A673 (cell line): Measurements from ENCODE around the gene TTLL7. TPM values are rescaled to one million over a fixed set of nuclear protein-coding genes. Genes with fewer than 3 reads are reported as not detected.

ENCODE experiments used
- BruUV-seq: library from RNA; stranded (reverse); fragments of 400-500 nt; replicated peaks from 2 replicates; lab custom pipeline; 2021; lab: Mats Ljungman, UMichigan
- CTCF ChIA-PET: fragments of 300-600 bp; sonication (Branson Sonifier 250); formaldehyde crosslinking; loops from one replicate; lab custom pipeline; 2022; ENCODE audit warnings: antibody characterized with exemption; lab: Charles Lee
- POLR2A ChIA-PET: fragments of 300-600 bp; sonication (Branson Sonifier 250); formaldehyde crosslinking; loops from one replicate; lab custom pipeline; 2022; ENCODE audit warnings: antibody characterized with exemption; ENCODE audit not compliant: low non-redundant PET; lab: Charles Lee
- DNase-seq: peaks from one replicate; pipeline ENCODE4 v3.0.0-alpha.2; 2015; ENCODE audit warnings: low spot score
- H3K27ac ChIP-seq: fragments of 200-600 bp; sonication (generic); 2 replicates; pipeline ENCODE4 v1.5.1; 2016; ENCODE audit warnings: mixed run types, low read depth, mild to moderate bottlenecking, mixed read lengths, antibody characterized with exemption, low read length; ENCODE audit not compliant: poor library complexity, severe bottlenecking
- H3K27me3 ChIP-seq: fragments of 200-600 bp; sonication (generic); replicated peaks from 2 replicates; pipeline ENCODE4 v1.6.1; 2017; ENCODE audit warnings: mixed run types, low read depth, mild to moderate bottlenecking, mixed read lengths, antibody characterized with exemption, low read length; ENCODE audit not compliant: insufficient read depth, poor library complexity
- H3K36me3 ChIP-seq: fragments of 200-600 bp; sonication (generic); 2 replicates; pipeline ENCODE4 v1.6.1; 2016; ENCODE audit warnings: mixed run types, mild to moderate bottlenecking, mixed read lengths, antibody characterized with exemption, low read length; ENCODE audit not compliant: insufficient read depth, poor library complexity, severe bottlenecking
- H3K4me1 ChIP-seq: fragments of 200-600 bp; sonication (generic); 2 replicates; pipeline ENCODE4 v1.6.1; 2017; ENCODE audit warnings: mixed run types, mild to moderate bottlenecking, mixed read lengths, antibody characterized with exemption, low read length; ENCODE audit not compliant: insufficient read depth, poor library complexity, severe bottlenecking
- H3K4me3 ChIP-seq: fragments of 200-600 bp; sonication (generic); 2 replicates; pipeline ENCODE4 v1.5.1; 2016; ENCODE audit warnings: low read depth, mixed run types, mild to moderate bottlenecking, mixed read lengths, low read length; ENCODE audit not compliant: poor library complexity, severe bottlenecking
- H3K9me3 ChIP-seq: fragments of 200-600 bp; sonication (generic); 2 replicates; pipeline ENCODE4 v1.6.1; 2016; ENCODE audit warnings: mixed run types, low read depth, mild to moderate bottlenecking, mixed read lengths, antibody characterized with exemption, low read length; ENCODE audit not compliant: poor library complexity, severe bottlenecking
- EZH2 ChIP-seq: fragments of 200-600 bp; sonication (generic); IDR thresholded peaks from 2 replicates; pipeline ENCODE4 v1.6.1; 2017; ENCODE audit warnings: borderline replicate concordance, low read depth, mild to moderate bottlenecking, mixed read lengths, antibody characterized with exemption, low read length; ENCODE audit not compliant: poor library complexity, severe bottlenecking
- intact Hi-C: fragments of 100-400 bp; cut with micrococcal nuclease; formaldehyde crosslinking; loops from one replicate; pipeline ENCODE4 v1.10.0; 2022; ENCODE audit not compliant: unreplicated experiment
- total RNA-seq: library from RNA; stranded (reverse); gene quantifications from 2 replicates; pipeline ENCODE4 v1.2.3, GENCODE V29; 2021
- TF ChIP-seq, protein P1 (sequence below): fragments of 300-800, 200-600 bp; sonication (generic); conservative IDR thresholded peaks from 2 replicates; pipeline ENCODE4 v1.5.1; 2017; ENCODE audit warnings: low read depth, mild to moderate bottlenecking, antibody characterized with exemption, low read length, moderate library complexity, mixed read lengths

TTLL7 gene
- total RNA-seq, 1 experiment from 2014 or later, result 34.2 TPM

DNA sequence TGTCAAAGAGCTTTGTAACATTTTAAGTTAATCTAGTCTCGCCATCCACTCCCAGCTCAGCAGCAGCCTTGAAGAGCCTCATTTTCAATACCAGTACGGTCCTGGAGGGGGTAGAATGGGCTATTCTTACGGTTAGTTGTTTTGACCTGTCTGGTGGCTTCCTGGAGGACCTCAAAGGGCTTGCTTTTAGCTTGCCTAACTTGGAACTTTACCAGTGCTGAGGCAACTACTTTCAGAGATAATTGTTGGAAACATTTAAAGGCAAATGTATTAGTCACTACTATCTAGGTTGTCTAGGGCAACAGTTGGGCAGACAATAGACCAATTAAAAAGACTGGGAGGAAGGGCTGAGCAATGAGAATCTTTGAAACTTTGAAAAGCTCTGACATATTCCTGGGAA, 56.0 kb downstream of the TTLL7 start:
- H3K27ac ChIP-seq, result no peak overlapping the region
- no TSS peak for BruUV-seq
- POLR2A ChIA-PET, result no interaction called here
- CTCF ChIA-PET, result no interaction called here
- TF ChIP-seq, protein P1, sequence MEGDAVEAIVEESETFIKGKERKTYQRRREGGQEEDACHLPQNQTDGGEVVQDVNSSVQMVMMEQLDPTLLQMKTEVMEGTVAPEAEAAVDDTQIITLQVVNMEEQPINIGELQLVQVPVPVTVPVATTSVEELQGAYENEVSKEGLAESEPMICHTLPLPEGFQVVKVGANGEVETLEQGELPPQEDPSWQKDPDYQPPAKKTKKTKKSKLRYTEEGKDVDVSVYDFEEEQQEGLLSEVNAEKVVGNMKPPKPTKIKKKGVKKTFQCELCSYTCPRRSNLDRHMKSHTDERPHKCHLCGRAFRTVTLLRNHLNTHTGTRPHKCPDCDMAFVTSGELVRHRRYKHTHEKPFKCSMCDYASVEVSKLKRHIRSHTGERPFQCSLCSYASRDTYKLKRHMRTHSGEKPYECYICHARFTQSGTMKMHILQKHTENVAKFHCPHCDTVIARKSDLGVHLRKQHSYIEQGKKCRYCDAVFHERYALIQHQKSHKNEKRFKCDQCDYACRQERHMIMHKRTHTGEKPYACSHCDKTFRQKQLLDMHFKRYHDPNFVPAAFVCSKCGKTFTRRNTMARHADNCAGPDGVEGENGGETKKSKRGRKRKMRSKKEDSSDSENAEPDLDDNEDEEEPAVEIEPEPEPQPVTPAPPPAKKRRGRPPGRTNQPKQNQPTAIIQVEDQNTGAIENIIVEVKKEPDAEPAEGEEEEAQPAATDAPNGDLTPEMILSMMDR, result no peak
- no peak for TF ChIP-seq EZH2
- no peaks in the 10 kb centered on the region for H3K4me1 ChIP-seq
- DNase-seq, result peak; percentile 47
- no peaks in the 10 kb centered on the region for H3K27me3 ChIP-seq
- H3K4me3 ChIP-seq, result no peak overlapping the region
- intact Hi-C loops, result no loop called here
- no peaks in the 10 kb centered on the region for H3K36me3 ChIP-seq
- H3K9me3 ChIP-seq, result peaks cover 10% of the 10 kb centered on the region

DNA sequence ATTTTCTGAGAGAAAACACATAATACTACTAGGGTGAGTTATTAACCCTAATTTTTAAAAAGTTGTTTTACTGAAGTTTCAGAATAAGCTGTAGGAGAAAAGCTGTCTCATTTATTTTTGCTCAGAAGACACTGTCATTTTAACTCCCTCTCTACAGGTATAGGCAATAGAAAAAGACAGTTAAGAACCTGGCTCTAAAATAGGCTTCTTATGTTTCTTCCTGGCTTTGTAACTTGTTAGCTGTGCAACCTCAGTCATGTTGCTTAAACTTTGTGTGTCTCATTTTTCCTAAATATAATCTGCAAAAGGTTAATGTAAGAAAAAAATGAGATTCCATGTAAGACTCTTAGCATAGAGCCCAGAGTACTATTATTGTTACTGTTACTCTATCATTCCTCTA, 64.4 kb downstream of the TTLL7 start:
- intact Hi-C loops, result loop anchor here (5.0 to 10.0 kb wide), 3 partner anchors 498 to 1000 kb away; no protein-coding TSS in a partner anchor
- no TSS peak for BruUV-seq
- TF ChIP-seq EZH2, result no peak
- TF ChIP-seq, protein P1, result no peak
- H3K4me1 ChIP-seq, result no peaks in the 10 kb centered on the region
- H3K9me3 ChIP-seq, result no peaks in the 10 kb centered on the region
- ChIA-PET POLR2A (no interaction called here), CTCF (no interaction called here)
- H3K36me3 ChIP-seq, result no peaks in the 10 kb centered on the region
- no peak overlapping the region for H3K27ac ChIP-seq
- H3K4me3 ChIP-seq, result no peak overlapping the region
- H3K27me3 ChIP-seq, result no peaks in the 10 kb centered on the region
- DNase-seq, result no peak

DNA sequence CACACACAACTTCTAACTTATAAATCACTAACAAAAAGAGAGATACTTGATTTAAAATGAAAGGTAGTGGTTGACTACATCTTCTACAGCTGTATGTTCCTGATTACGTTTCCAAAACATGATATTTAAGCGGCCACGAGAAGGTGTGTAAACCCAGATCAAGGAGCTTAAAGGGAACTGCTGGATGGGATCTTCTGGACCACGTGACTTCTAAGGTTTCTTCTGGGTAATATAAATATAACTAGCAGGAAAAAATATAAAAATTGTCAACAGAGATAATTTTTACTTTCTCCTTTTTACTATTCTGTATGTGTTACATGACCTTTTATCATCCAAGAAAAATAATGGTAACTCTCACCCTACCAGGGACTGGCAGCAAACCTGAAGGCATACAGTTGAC, 66.2 kb downstream of the TTLL7 start:
- Histone ChIP-seq H3K9me3 (no peaks in the 10 kb centered on the region), H3K4me1 (peaks cover 9% of the 10 kb centered on the region), H3K27me3 (no peaks in the 10 kb centered on the region), H3K36me3 (no peaks in the 10 kb centered on the region), H3K4me3 (no peak overlapping the region), H3K27ac (no peak overlapping the region)
- intact Hi-C loops, result loop anchor here (5.0 to 10.0 kb wide), 3 partner anchors 500 to 1002 kb away; no protein-coding TSS in a partner anchor
- DNase-seq, result no peak
- CTCF ChIA-PET, result interaction anchor here (1.9 kb wide), 1 partner anchor 190 kb away, joined by 8 read pairs; no protein-coding TSS in a partner anchor
- TF ChIP-seq EZH2, result no peak
- TF ChIP-seq, protein P1, result no peak
- no TSS peak for BruUV-seq
- POLR2A ChIA-PET, result no interaction called here
